Stomach (tissue), 4 donors: ENCODE results near the gene LRRIQ1.

Source experiments
- CTCF ChIP-seq, 7 experiments: fragments of 450-650 bp in 4 of 7; fragments of 200-600 bp in 3 of 7; sonication (generic) in 3 of 7; IDR thresholded peaks; one replicate each; pipeline ENCODE4 v1.5.1; 2016 to 2019; ENCODE audit warnings: antibody characterized with exemption in 7 of 7, control low read depth in 2 of 7, mild to moderate bottlenecking in 1 of 7
- EP300 ChIP-seq: sonication (generic); formaldehyde crosslinking; IDR thresholded peaks from one replicate; pipeline ENCODE4 v1.6.1; 2017; ENCODE audit warnings: antibody characterized with exemption
- POLR2A ChIP-seq, 4 donors: fragments of 450-650 bp; IDR thresholded peaks; one replicate each; pipeline ENCODE4 v1.6.1; 2016; ENCODE audit warnings: antibody characterized with exemption in 4 of 4, control low read depth in 2 of 4, mild to moderate bottlenecking in 1 of 4, moderate library complexity in 1 of 4

- no peak for TF ChIP-seq CTCF (IDR thresholded peaks at IDR 0.05)
- no peak for TF ChIP-seq POLR2A (IDR thresholded peaks at IDR 0.05)
- no peak for TF ChIP-seq EP300
These were observed 41.7 kb upstream of the LRRIQ1 start for GRCh38 chr12:84994426-84994825.
